ENCODE data around the gene IGDCC3.

- no peak for TF ChIP-seq CTCF (IDR thresholded peaks at IDR 0.05 in 8 of 11, conservative IDR thresholded peaks at IDR 0.05 in 3 of 11)
- no peak for TF ChIP-seq POLR2AphosphoS5 (IDR thresholded peaks at IDR 0.05)
- no peak for TF ChIP-seq POLR2A (IDR thresholded peaks at IDR 0.05)
Observed at GRCh38 chr15:65372787-65373067, 5.1 kb downstream of the IGDCC3 start.
